ENCODE data around the gene DEPP1.

The DEPP1 gene

GRCh38 chr10:44949127-44949802 lies 29.3 kb downstream of the DEPP1 start:
- Histone ChIP-seq H3K4me2 (peak overlapping the region; percentile 83 to 96 (median 92)), H3K4me1 (peaks cover 46 to 93% (median 69%) of the 10 kb centered on the region in 10 experiments), H3K27me3 (no peaks in the 10 kb centered on the region), H4K20me1 (no peaks in the 10 kb centered on the region; a peak in 2 of 22 replicates), H3K9ac (peak overlapping the region in 5 of 11 experiments; percentile 35 to 65 (median 49); a peak in 7 of 22 replicates), H3K9me3 (replicated peaks in 1 of 11) (peaks cover 11 to 21% (median 18%) of the 10 kb centered on the region in 11 experiments), H3K4me3 (no peak overlapping the region; a peak in 1 of 20 replicates), H3K36me3 (peaks cover 0 to 41% (median 21%) of the 10 kb centered on the region in 11 experiments; a peak in 11 of 22 replicates), H3K27ac (peak overlapping the region in 9 of 11 experiments; percentile 62 to 79 (median 75); a peak in 18 of 22 replicates)
- TF ChIP-seq Cebpa-rat (IDR thresholded peaks at IDR 0.05), result no peak

- Histone ChIP-seq H4K20me1 (no peaks in the 10 kb centered on the region; a peak in 2 of 22 replicates), H3K9me3 (replicated peaks in 1 of 11) (peaks cover 15 to 25% (median 21%) of the 10 kb centered on the region in 11 experiments), H3K27me3 (no peaks in the 10 kb centered on the region), H3K36me3 (peaks cover 0 to 35% (median 14%) of the 10 kb centered on the region in 11 experiments; a peak in 10 of 22 replicates), H3K9ac (peak overlapping the region in 8 of 11 experiments; percentile 10 to 65 (median 38); a peak in 11 of 22 replicates), H3K27ac (peak overlapping the region in 10 of 11 experiments; percentile 33 to 79 (median 74); a peak in 19 of 22 replicates), H3K4me3 (peak overlapping the region in 1 of 10 experiments; percentile 42; a peak in 1 of 20 replicates), H3K4me1 (peaks cover 46 to 87% (median 69%) of the 10 kb centered on the region in 10 experiments), H3K4me2 (peak overlapping the region; percentile 83 to 96 (median 92))
- TF ChIP-seq Cebpa-rat (IDR thresholded peaks at IDR 0.05), result no peak
Observed at GRCh38 chr10:44948642-44949041, 30.0 kb downstream of the DEPP1 start.

- no peaks in the 10 kb centered on the region for H3K27me3 ChIP-seq
- peak overlapping the region in 10 of 11 experiments; percentile 33 to 79 (median 74); a peak in 21 of 22 replicates for H3K27ac ChIP-seq
- H3K36me3 ChIP-seq, result peaks cover 0 to 25% (median 5%) of the 10 kb centered on the region in 11 experiments; a peak in 7 of 22 replicates
- peak overlapping the region in 10 of 11 experiments; percentile 12 to 65 (median 38); a peak in 14 of 22 replicates for H3K9ac ChIP-seq
- H3K9me3 ChIP-seq (replicated peaks in 1 of 11), result peaks cover 18 to 28% (median 23%) of the 10 kb centered on the region in 11 experiments
- TF ChIP-seq Cebpa-rat (IDR thresholded peaks at IDR 0.05), result no peak
- H4K20me1 ChIP-seq, result no peaks in the 10 kb centered on the region; a peak in 1 of 22 replicates
- H3K4me1 ChIP-seq, result peaks cover 46 to 76% (median 59%) of the 10 kb centered on the region in 10 experiments
- H3K4me3 ChIP-seq, result peak overlapping the region in 5 of 10 experiments; percentile 10 to 42 (median 14); a peak in 6 of 20 replicates
- peak overlapping the region; percentile 83 to 96 (median 92) for H3K4me2 ChIP-seq
Observed at GRCh38 chr10:44947371-44948152, 31.0 kb downstream of the DEPP1 start.

GRCh38 chr10:44946205-44946604 lies 32.4 kb downstream of the DEPP1 start:
- Histone ChIP-seq H3K9me3 (replicated peaks in 1 of 11) (peaks cover 21 to 41% (median 28%) of the 10 kb centered on the region in 11 experiments), H3K4me2 (peak overlapping the region; percentile 11 to 96 (median 90); a peak in 19 of 22 replicates), H4K20me1 (no peaks in the 10 kb centered on the region; a peak in 1 of 22 replicates), H3K9ac (peak overlapping the region in 5 of 11 experiments; percentile 14 to 43 (median 33); a peak in 5 of 22 replicates), H3K4me1 (peaks cover 46 to 63% (median 57%) of the 10 kb centered on the region in 10 experiments), H3K27ac (peak overlapping the region in 9 of 11 experiments; percentile 2 to 66 (median 54); a peak in 15 of 22 replicates), H3K4me3 (peak overlapping the region in 1 of 10 experiments; percentile 28; a peak in 1 of 20 replicates), H3K36me3 (peaks cover 0 to 14% (median 0%) of the 10 kb centered on the region in 11 experiments; a peak in 2 of 22 replicates), H3K27me3 (no peaks in the 10 kb centered on the region)
- no peak for TF ChIP-seq Cebpa-rat (IDR thresholded peaks at IDR 0.05)

GRCh38 chr10:44944354-44944753 lies 34.3 kb downstream of the DEPP1 start:
- H3K4me1 ChIP-seq, result peaks cover 30 to 63% (median 55%) of the 10 kb centered on the region in 10 experiments
- no peak overlapping the region for H3K9ac ChIP-seq
- H3K36me3 ChIP-seq, result peaks cover 0 to 14% (median 0%) of the 10 kb centered on the region in 11 experiments; a peak in 1 of 22 replicates
- no peak overlapping the region; a peak in 1 of 20 replicates for H3K4me3 ChIP-seq
- no peaks in the 10 kb centered on the region for H3K27me3 ChIP-seq
- no peak overlapping the region for H3K27ac ChIP-seq
- no peaks in the 10 kb centered on the region; a peak in 1 of 22 replicates for H4K20me1 ChIP-seq
- H3K4me2 ChIP-seq, result no peak overlapping the region
- H3K9me3 ChIP-seq (replicated peaks in 1 of 11), result peaks cover 23 to 59% (median 39%) of the 10 kb centered on the region in 11 experiments
- TF ChIP-seq Cebpa-rat (IDR thresholded peaks at IDR 0.05), result no peak

- Histone ChIP-seq H3K4me2 (peak overlapping the region in 9 of 11 experiments; percentile 7 to 87 (median 56); a peak in 16 of 22 replicates), H3K4me1 (peaks cover 26 to 65% (median 56%) of the 10 kb centered on the region in 10 experiments)
Observed at GRCh38 chr10:44939691-44940401, 38.8 kb downstream of the DEPP1 start.

GRCh38 chr10:44938956-44939355 lies 39.7 kb downstream of the DEPP1 start:
- Histone ChIP-seq H3K4me3 (peak overlapping the region in 2 of 10 experiments; percentile 14 to 33; a peak in 3 of 20 replicates), H3K27me3 (no peaks in the 10 kb centered on the region), H3K4me2 (peak overlapping the region in 6 of 11 experiments; percentile 23 to 87 (median 68); a peak in 9 of 22 replicates), H3K36me3 (no peaks in the 10 kb centered on the region; a peak in 1 of 22 replicates), H3K27ac (peak overlapping the region in 8 of 11 experiments; percentile 37 to 79 (median 70); a peak in 13 of 22 replicates), H4K20me1 (no peaks in the 10 kb centered on the region), H3K9ac (no peak overlapping the region), H3K9me3 (replicated peaks in 1 of 11) (peaks cover 17 to 68% (median 34%) of the 10 kb centered on the region in 11 experiments), H3K4me1 (peaks cover 35 to 74% (median 65%) of the 10 kb centered on the region in 10 experiments)
- no peak for TF ChIP-seq Cebpa-rat (IDR thresholded peaks at IDR 0.05)

More at GRCh38 chr10:44939691-44940401, 38.8 kb downstream of the DEPP1 start:
- peak overlapping the region in 1 of 11 experiments; percentile 26; a peak in 4 of 22 replicates for H3K9ac ChIP-seq
- H4K20me1 ChIP-seq, result no peaks in the 10 kb centered on the region
- peak in 5 of 11 experiments; percentile 19 to 73 (median 33); a peak in 6 of 22 replicates for TF ChIP-seq Cebpa-rat (IDR thresholded peaks at IDR 0.05)
- H3K36me3 ChIP-seq, result peaks cover 0 to 5% (median 0%) of the 10 kb centered on the region in 11 experiments; a peak in 1 of 22 replicates
- H3K4me3 ChIP-seq, result peak overlapping the region in 2 of 10 experiments; percentile 1 to 33; a peak in 2 of 20 replicates
- H3K27ac ChIP-seq, result peak overlapping the region in 10 of 11 experiments; percentile 41 to 79 (median 66); a peak in 18 of 22 replicates
- no peaks in the 10 kb centered on the region for H3K27me3 ChIP-seq
- H3K9me3 ChIP-seq (replicated peaks in 1 of 11), result peaks cover 26 to 77% (median 43%) of the 10 kb centered on the region in 11 experiments
